Transverse colon (tissue), 4 donors: ENCODE measurements around the gene GADL1. TPM values are rescaled to one million over a fixed set of nuclear protein-coding genes. Genes with fewer than 3 reads are reported as not detected.

Experiments used
- DNase-seq: peaks from one replicate; pipeline ENCODE4 v3.0.0-alpha.2; 2019
- H3K27ac ChIP-seq, 4 donors: fragments of 200-600 bp; sonication (generic); 2 replicates each; pipeline ENCODE4 v1.5.1; 2016 to 2018; ENCODE audit warnings: inconsistent platforms in 4 of 4
- H3K27me3 ChIP-seq: fragments of 200-600 bp; sonication (generic); 2 replicates; pipeline ENCODE4 v1.5.1; 2017; ENCODE audit warnings: inconsistent platforms
- H3K36me3 ChIP-seq, 4 donors: fragments of 200-600 bp; sonication (generic); 2 replicates each; pipeline ENCODE4 v1.5.1; 2017 to 2019; ENCODE audit warnings: inconsistent platforms in 4 of 4
- H3K4me1 ChIP-seq, 4 donors: fragments of 200-600 bp; sonication (generic); 2 replicates each; pipeline ENCODE4 v1.5.1; 2017 to 2020; ENCODE audit warnings: inconsistent platforms in 4 of 4
- H3K4me3 ChIP-seq, 4 donors: fragments of 200-600 bp; sonication (generic); 1 replicate in 1 of 4; 2 replicates in 3 of 4; pipeline versions ENCODE4 v1.5.1 to v1.6.1; 2017 to 2019; ENCODE audit warnings: inconsistent platforms in 4 of 4
- H3K9me3 ChIP-seq, 2 donors: fragments of 200-600 bp; sonication (generic); 2 replicates each; pipeline ENCODE4 v1.5.1; 2017 to 2019; ENCODE audit warnings: inconsistent platforms in 2 of 2
- EP300 ChIP-seq: sonication (generic); formaldehyde crosslinking; IDR thresholded peaks from one replicate; pipeline ENCODE4 v1.6.1; 2017; ENCODE audit warnings: antibody characterized with exemption, low read depth
- POLR2A ChIP-seq: fragments of 450-650 bp; IDR thresholded peaks from one replicate; pipeline ENCODE4 v1.6.1; 2016; ENCODE audit warnings: antibody characterized with exemption, mild to moderate bottlenecking, moderate library complexity
- POLR2AphosphoS5 ChIP-seq, 3 donors: sonication (generic); formaldehyde crosslinking; IDR thresholded peaks; one replicate each; pipeline ENCODE4 v1.6.1; 2016; ENCODE audit warnings: antibody characterized with exemption in 3 of 3
- WGBS, 2 donors: methylation state at CpG; one replicate each; pipeline ENCODE4 v1.1.5; 2018; ENCODE audit warnings: low coverage in 1 of 2; 5-methylcytosine and 5-hydroxymethylcytosine counted together
- in situ Hi-C, 4 donors: fragments of 200-750 bp; cut with MboI; loops; one replicate each; pipeline versions ENCODE4 v1.15.0 to v1.15.1; 2017; ENCODE audit warnings: low sequenced_read_pairs in 3 of 4, low pct_ligation_motif_present in 1 of 4, low pct_unique_long_range_greater_than_20kb in 1 of 4
- intact Hi-C: fragments of 100-400 bp; cut with DNase I; formaldehyde crosslinking; loops from one replicate; pipeline ENCODE4 v1.15.1; 2023; ENCODE audit warnings: low total_unique reads
- total RNA-seq, 4 donors: library from RNA; depleted of rRNA; stranded (reverse); fragments of >200 nt; gene quantifications; one replicate each; pipeline ENCODE4 v1.1.0, GENCODE V29; 2016
- TF ChIP-seq, protein P1 (sequence below), 5 experiments: fragments of 200-600 bp in 3 of 5; fragments of 450-650 bp in 2 of 5; sonication (generic) in 3 of 5; IDR thresholded peaks; 1 replicate in 2 of 5; 2 replicates in 3 of 5; pipeline ENCODE4 v1.5.1; 2016 to 2017; ENCODE audit warnings: antibody characterized with exemption in 5 of 5, inconsistent platforms in 3 of 5, mild to moderate bottlenecking in 2 of 5, moderate library complexity in 1 of 5

Gene GADL1
- total RNA-seq, 4 donors from 2014 or later = not detected

DNA sequence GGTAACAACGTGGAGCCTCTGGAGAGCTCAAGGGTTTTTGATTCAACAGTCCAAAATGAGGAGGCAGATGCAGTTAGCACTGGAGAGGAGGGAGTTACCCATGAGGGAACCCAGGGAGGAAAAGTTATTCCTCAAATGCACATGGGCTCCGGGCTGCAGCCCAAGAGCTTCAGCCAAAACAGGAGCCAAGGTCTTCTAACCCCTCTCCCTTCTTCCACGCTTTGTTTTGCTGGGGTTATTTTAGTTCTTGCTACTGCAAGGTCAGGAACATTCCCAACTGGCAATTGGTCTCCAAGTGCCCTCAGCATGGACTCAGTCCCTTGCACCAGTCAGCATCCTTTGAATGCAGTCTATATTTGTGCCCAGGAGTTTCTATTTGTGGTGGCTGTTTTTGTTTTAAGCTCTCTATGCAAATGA is 198.1 kb downstream of the GADL1 start:
- intact Hi-C loops (loop anchor here (10.0 kb wide), 1 partner anchor 652 kb away; no protein-coding TSS in a partner anchor), in situ Hi-C loops (loop anchor here in 3 of 4 donors (10.0 to 25.0 kb wide), 4 partner anchors 184 to 652 kb away; no protein-coding TSS in a partner anchor)
- WGBS, 2 donors = 71 to 80% methylated on average over 1 to 3 of the region's 3 CpGs
- DNase-seq = no peak
- Histone ChIP-seq H3K27ac (no peak overlapping the region), H3K27me3 (no peaks in the 10 kb centered on the region), H3K4me1 (peaks cover 2 to 29% (median 10%) of the 10 kb centered on the region in 4 donors), H3K4me3 (no peak overlapping the region), H3K36me3 (peaks cover 0 to 6% (median 2%) of the 10 kb centered on the region in 4 donors), H3K9me3 (no peaks in the 10 kb centered on the region)
- TF ChIP-seq EP300 (no peak), POLR2AphosphoS5 (IDR thresholded peaks at IDR 0.05) (no peak), POLR2A (no peak)
- TF ChIP-seq, protein P1, sequence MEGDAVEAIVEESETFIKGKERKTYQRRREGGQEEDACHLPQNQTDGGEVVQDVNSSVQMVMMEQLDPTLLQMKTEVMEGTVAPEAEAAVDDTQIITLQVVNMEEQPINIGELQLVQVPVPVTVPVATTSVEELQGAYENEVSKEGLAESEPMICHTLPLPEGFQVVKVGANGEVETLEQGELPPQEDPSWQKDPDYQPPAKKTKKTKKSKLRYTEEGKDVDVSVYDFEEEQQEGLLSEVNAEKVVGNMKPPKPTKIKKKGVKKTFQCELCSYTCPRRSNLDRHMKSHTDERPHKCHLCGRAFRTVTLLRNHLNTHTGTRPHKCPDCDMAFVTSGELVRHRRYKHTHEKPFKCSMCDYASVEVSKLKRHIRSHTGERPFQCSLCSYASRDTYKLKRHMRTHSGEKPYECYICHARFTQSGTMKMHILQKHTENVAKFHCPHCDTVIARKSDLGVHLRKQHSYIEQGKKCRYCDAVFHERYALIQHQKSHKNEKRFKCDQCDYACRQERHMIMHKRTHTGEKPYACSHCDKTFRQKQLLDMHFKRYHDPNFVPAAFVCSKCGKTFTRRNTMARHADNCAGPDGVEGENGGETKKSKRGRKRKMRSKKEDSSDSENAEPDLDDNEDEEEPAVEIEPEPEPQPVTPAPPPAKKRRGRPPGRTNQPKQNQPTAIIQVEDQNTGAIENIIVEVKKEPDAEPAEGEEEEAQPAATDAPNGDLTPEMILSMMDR (IDR thresholded peaks at IDR 0.05) = no peak

DNA sequence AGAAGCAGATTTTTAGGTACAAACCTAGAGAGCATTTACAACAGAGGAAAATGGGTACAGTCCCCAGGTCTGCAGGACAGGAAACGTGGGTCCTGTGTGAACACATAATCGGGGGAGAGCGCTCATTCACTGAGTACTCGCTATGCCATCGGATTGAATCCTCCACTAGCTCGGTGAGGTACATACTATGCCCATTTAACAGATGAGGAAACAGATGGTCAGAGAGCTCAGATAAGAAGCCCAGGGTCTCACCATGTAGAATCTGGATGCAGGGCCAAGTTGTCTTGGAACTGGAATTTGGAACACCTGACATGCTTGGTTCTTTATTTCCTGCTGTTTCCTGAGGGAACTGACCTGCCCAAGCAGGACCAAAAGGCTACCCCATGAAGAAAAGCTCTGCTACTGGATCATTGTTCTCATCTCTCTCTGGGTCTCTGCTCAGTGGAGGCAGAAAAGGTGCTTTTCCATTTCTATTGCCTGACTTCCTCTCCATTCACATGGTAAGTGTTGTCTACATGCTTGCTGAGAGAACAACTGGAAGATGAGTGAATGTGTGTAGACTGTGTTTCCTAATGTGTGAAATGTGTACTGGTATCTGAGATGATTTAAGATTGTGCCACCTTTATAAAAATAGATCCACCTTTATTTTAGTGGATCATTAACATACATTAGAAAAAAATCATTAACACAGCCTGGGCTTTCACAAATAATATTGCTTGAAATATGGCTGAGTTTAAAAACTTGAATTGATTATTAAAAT is 199.0 kb downstream of the GADL1 start:
- Histone ChIP-seq H3K4me3 (no peak overlapping the region), H3K36me3 (peaks cover 0 to 6% (median 2%) of the 10 kb centered on the region in 4 donors), H3K9me3 (no peaks in the 10 kb centered on the region), H3K27ac (no peak overlapping the region), H3K4me1 (peaks cover 6 to 38% (median 10%) of the 10 kb centered on the region in 4 donors), H3K27me3 (no peaks in the 10 kb centered on the region)
- WGBS, 2 donors = 90 to 97% methylated on average over 2 to 6 of the region's 6 CpGs
- no peak for TF ChIP-seq EP300
- TF ChIP-seq POLR2AphosphoS5 (IDR thresholded peaks at IDR 0.05) = peak in 1 of 3 donors; percentile 5
- in situ Hi-C loops = loop anchor here in 3 of 4 donors (10.0 to 25.0 kb wide), 4 partner anchors 183 to 651 kb away; no protein-coding TSS in a partner anchor
- no peak for DNase-seq
- intact Hi-C loops = loop anchor here (10.0 kb wide), 1 partner anchor 651 kb away; no protein-coding TSS in a partner anchor

DNA sequence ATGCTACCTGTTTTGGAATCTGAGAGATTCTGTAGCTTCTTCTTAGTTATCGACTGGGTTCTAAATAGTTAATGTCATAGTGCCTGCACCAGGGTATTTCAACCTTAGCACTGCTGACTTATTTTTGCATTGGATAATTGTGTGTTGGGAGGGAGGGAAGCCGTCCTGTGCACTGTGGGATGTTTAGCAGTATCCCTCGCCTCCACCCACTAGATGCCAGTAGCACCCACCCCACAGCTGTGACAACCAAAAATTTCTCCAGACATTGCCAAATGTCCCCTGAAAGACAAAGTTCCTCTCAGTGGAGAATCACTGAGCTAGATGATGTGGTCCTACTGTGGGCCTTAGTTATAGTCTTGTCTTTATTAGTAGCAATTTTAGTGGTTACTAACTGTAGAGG is 199.8 kb downstream of the GADL1 start:
- Histone ChIP-seq H3K9me3 (no peaks in the 10 kb centered on the region), H3K4me3 (no peak overlapping the region), H3K27ac (no peak overlapping the region), H3K36me3 (peaks cover 0 to 6% (median 2%) of the 10 kb centered on the region in 4 donors), H3K27me3 (no peaks in the 10 kb centered on the region), H3K4me1 (peaks cover 10 to 46% (median 15%) of the 10 kb centered on the region in 4 donors)
- TF ChIP-seq EP300 (no peak), POLR2A (no peak), POLR2AphosphoS5 (IDR thresholded peaks at IDR 0.05) (no peak)
- TF ChIP-seq, protein P1 (IDR thresholded peaks at IDR 0.05) = no peak
- in situ Hi-C loops (loop anchor here in 3 of 4 donors (10.0 to 25.0 kb wide), 4 partner anchors 182 to 650 kb away; no protein-coding TSS in a partner anchor), intact Hi-C loops (loop anchor here (5.0 to 10.0 kb wide), 2 partner anchors 582 to 650 kb away; no protein-coding TSS in a partner anchor)
- 90% methylated on average over 3 of the region's 3 CpGs; no CpG with 5 or more reads in 1 of the 2 donors for WGBS, 2 donors
- DNase-seq = no peak

DNA sequence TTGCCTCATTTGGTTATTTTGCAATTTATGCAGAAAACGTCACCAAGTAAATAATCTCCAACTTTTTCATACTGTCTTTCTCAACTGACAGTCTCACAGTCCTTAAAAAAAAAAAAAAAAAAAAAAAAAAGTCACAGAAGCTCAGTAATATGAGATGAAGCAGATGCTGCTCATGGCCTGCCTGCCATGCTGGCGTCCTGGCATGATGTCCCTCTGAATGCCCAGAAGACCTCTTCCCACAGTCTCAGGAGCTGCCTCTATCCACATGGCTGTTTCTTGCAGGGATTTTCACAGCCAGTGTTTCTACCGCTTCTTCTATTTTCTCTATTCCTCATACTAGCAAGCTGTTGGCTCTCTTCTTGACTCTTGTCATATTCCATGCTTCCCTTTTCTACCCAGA is 200.3 kb downstream of the GADL1 start:
- 68 to 69% methylated on average over 3 of the region's 3 CpGs for WGBS, 2 donors
- in situ Hi-C loops (loop anchor here in 3 of 4 donors (10.0 to 25.0 kb wide), 4 partner anchors 182 to 649 kb away; no protein-coding TSS in a partner anchor), intact Hi-C loops (loop anchor here (5.0 to 10.0 kb wide), 2 partner anchors 582 to 649 kb away; no protein-coding TSS in a partner anchor)
- Histone ChIP-seq H3K36me3 (peaks cover 0 to 6% (median 2%) of the 10 kb centered on the region in 4 donors), H3K9me3 (no peaks in the 10 kb centered on the region), H3K27ac (no peak overlapping the region), H3K4me1 (peaks cover 10 to 52% (median 21%) of the 10 kb centered on the region in 4 donors), H3K4me3 (no peak overlapping the region), H3K27me3 (no peaks in the 10 kb centered on the region)
- TF ChIP-seq EP300 = no peak
- no peak for TF ChIP-seq POLR2AphosphoS5 (IDR thresholded peaks at IDR 0.05)
- TF ChIP-seq, protein P1 (IDR thresholded peaks at IDR 0.05) = no peak
- no peak for TF ChIP-seq POLR2A
- DNase-seq = no peak
